GM12872 (cell line): Measurements from ENCODE around the gene KRCC1.

Experiments
- CTCF ChIP-seq: IDR thresholded peaks from 3 replicates; pipeline ENCODE4 v1.5.1; 2011; ENCODE audit warnings: low read depth, mild to moderate bottlenecking, low read length, moderate library complexity; ENCODE audit not compliant: insufficient read depth

KRCC1 gene

GRCh38 chr2:88086401-88086800 is 30.8 kb upstream of the KRCC1 start:
- TF ChIP-seq CTCF = no peak

- no peak for TF ChIP-seq CTCF
Measured at GRCh38 chr2:88085602-88086001, 30.0 kb upstream of the KRCC1 start.

GRCh38 chr2:88085099-88085498 is 29.5 kb upstream of the KRCC1 start:
- no peak for TF ChIP-seq CTCF

GRCh38 chr2:88082781-88083180 is 27.2 kb upstream of the KRCC1 start:
- TF ChIP-seq CTCF = no peak

GRCh38 chr2:88081924-88082608 is 26.5 kb upstream of the KRCC1 start:
- no peak for TF ChIP-seq CTCF

DNA sequence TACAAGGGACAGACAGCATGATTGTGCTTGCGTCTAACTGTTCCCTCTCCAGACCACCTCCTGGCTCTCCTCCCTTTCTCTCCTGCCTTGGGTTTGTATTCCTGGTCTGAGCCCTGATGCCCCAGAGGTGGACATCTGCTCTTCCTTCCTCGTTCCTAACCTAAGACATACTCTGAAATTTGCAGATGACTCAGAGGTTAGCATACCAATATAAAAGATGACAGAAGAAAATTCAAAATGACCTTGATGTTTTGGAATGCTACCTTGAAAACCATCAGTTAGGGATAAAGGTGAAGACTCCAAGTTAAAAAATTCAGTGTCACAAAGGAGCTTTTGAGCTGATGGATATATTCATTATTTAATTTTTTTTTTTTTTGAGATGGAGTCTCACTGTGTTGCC is 25.0 kb upstream of the KRCC1 start:
- TF ChIP-seq CTCF = no peak

- TF ChIP-seq CTCF = no peak
Measured at GRCh38 chr2:88078643-88079172, 23.1 kb upstream of the KRCC1 start.
